ENCODE data around the gene ZNF487.

GRCh38 chr10:43401627-43402026 is 35.3 kb upstream of the ZNF487 start:
- TF ChIP-seq, protein P1, sequence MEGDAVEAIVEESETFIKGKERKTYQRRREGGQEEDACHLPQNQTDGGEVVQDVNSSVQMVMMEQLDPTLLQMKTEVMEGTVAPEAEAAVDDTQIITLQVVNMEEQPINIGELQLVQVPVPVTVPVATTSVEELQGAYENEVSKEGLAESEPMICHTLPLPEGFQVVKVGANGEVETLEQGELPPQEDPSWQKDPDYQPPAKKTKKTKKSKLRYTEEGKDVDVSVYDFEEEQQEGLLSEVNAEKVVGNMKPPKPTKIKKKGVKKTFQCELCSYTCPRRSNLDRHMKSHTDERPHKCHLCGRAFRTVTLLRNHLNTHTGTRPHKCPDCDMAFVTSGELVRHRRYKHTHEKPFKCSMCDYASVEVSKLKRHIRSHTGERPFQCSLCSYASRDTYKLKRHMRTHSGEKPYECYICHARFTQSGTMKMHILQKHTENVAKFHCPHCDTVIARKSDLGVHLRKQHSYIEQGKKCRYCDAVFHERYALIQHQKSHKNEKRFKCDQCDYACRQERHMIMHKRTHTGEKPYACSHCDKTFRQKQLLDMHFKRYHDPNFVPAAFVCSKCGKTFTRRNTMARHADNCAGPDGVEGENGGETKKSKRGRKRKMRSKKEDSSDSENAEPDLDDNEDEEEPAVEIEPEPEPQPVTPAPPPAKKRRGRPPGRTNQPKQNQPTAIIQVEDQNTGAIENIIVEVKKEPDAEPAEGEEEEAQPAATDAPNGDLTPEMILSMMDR (conservative IDR thresholded peaks at IDR 0.05; ENCODE audit: low read length) = no peak
- no peak for TF ChIP-seq EZH2phosphoT487 (IDR thresholded peaks at IDR 0.05; ENCODE audit: borderline replicate concordance, low read depth, low read length)
